Caco-2 (cell line): ENCODE data around the gene ERC2. TPM values are rescaled to one million over a fixed set of nuclear protein-coding genes. Genes with fewer than 3 reads are reported as not detected.

Experiments
- BruUV-seq: library from RNA; stranded (reverse); fragments of 400-500 nt; replicated peaks from 2 replicates; lab custom pipeline; 2021; lab: Mats Ljungman, UMichigan
- CTCF ChIA-PET: fragments of 300-600 bp; sonication (Branson Sonifier 250); formaldehyde crosslinking; loops from one replicate; lab custom pipeline; 2022; ENCODE audit warnings: antibody characterized with exemption; lab: Charles Lee
- POLR2A ChIA-PET: fragments of 300-600 bp; sonication (Branson Sonifier 250); formaldehyde crosslinking; loops from one replicate; lab custom pipeline; 2022; ENCODE audit warnings: antibody characterized with exemption; lab: Charles Lee
- DNase-seq, 2 experiments: peaks; one replicate each; pipeline versions ENCODE4 v3.0.0 to v3.0.0-alpha.2; 2020 to 2022
- H3K27me3 ChIP-seq: replicated peaks from 2 replicates; pipeline ENCODE4 v1.6.0; 2011; ENCODE audit warnings: low read length; ENCODE audit not compliant: control insufficient read depth, insufficient read depth
- H3K36me3 ChIP-seq: 2 replicates; pipeline ENCODE4 v1.5.1; 2011; ENCODE audit warnings: low read length; ENCODE audit not compliant: control insufficient read depth, insufficient read depth
- H3K4me1 ChIP-seq: fragments of 250-450 bp; sonication (Bioruptor Pico); 2 replicates; pipeline ENCODE4 v1.5.1; 2020; ENCODE audit warnings: mild to moderate bottlenecking
- H3K4me3 ChIP-seq: 2 replicates; pipeline ENCODE4 v1.5.1; 2011; ENCODE audit warnings: low read depth, mild to moderate bottlenecking, control low read depth, low read length
- H3K9me3 ChIP-seq: fragments of 250-450 bp; sonication (Bioruptor Pico); 2 replicates; pipeline ENCODE4 v1.5.1; 2020; ENCODE audit warnings: mild to moderate bottlenecking, moderate library complexity
- H3K27ac Mint-ChIP-seq: one replicate; pipeline ENCODE4 v1.8.0; 2022; ENCODE audit warnings: mixed read lengths; ENCODE audit not compliant: unreplicated experiment
- H3K27me3 Mint-ChIP-seq: one replicate; pipeline ENCODE4 v1.8.0; 2022; ENCODE audit warnings: mixed read lengths; ENCODE audit not compliant: insufficient read depth, unreplicated experiment
- H3K36me3 Mint-ChIP-seq: one replicate; pipeline ENCODE4 v1.8.0; 2022; ENCODE audit warnings: mild to moderate bottlenecking, mixed read lengths; ENCODE audit not compliant: insufficient read depth, unreplicated experiment
- H3K4me1 Mint-ChIP-seq: one replicate; pipeline ENCODE4 v1.8.0; 2022; ENCODE audit warnings: low read depth, mixed read lengths; ENCODE audit not compliant: unreplicated experiment
- H3K4me3 Mint-ChIP-seq: one replicate; pipeline ENCODE4 v1.8.0; 2022; ENCODE audit warnings: mild to moderate bottlenecking, moderate library complexity, mixed read lengths; ENCODE audit not compliant: unreplicated experiment
- H3K9me3 Mint-ChIP-seq: one replicate; pipeline ENCODE4 v1.8.0; 2022; ENCODE audit warnings: mixed read lengths; ENCODE audit not compliant: unreplicated experiment
- CTCF ChIP-seq, 2 experiments: fragments of 200-600 bp in 1 of 2; IDR thresholded peaks; 1 replicate in 1 of 2; 2 replicates in 1 of 2; pipeline versions ENCODE4 v1.5.1 to v1.8.0; 2011 to 2022; ENCODE audit warnings: antibody characterized with exemption in 1 of 2, control low read depth in 1 of 2, inconsistent platforms in 1 of 2, low read depth in 1 of 2, low read length in 1 of 2, mild to moderate bottlenecking in 1 of 2, moderate library complexity in 1 of 2; ENCODE audit not compliant: insufficient read depth in 1 of 2, severe bottlenecking in 1 of 2, unreplicated experiment in 1 of 2
- intact Hi-C: fragments of 100-400 bp; cut with micrococcal nuclease; formaldehyde crosslinking; loops from one replicate; pipeline ENCODE4 v1.10.0; 2022; ENCODE audit not compliant: unreplicated experiment
- total RNA-seq: library from RNA; stranded (reverse); gene quantifications from 2 replicates; pipeline ENCODE4 v1.2.3, GENCODE V29; 2022

ERC2 gene
- total RNA-seq, 1 experiment from 2014 or later, result 0.54 TPM

GRCh38 chr3:55691141-55691540 is 777.1 kb downstream of the ERC2 start:
- ChIA-PET POLR2A (no interaction called here), CTCF (no interaction called here)
- intact Hi-C loops, result no loop called here
- H3K4me1 ChIP-seq, result no peaks in the 10 kb centered on the region
- no peaks in the 10 kb centered on the region for H3K9me3 ChIP-seq
- no peak for DNase-seq
- H3K27ac Mint-ChIP-seq, result no peak overlapping the region
- H3K36me3 Mint-ChIP-seq, result no peaks in the 10 kb centered on the region
- H3K4me3 ChIP-seq, result no peak overlapping the region
- H3K27me3 ChIP-seq, result no peaks in the 10 kb centered on the region
- no peak for TF ChIP-seq CTCF (IDR thresholded peaks at IDR 0.05; ENCODE audit: insufficient read depth in 1 of 2, low read depth in 1 of 2, low read length in 1 of 2, severe bottlenecking in 1 of 2, unreplicated experiment in 1 of 2)
- BruUV-seq, result no TSS peak
- no peaks in the 10 kb centered on the region for H3K4me1 Mint-ChIP-seq
- no peaks in the 10 kb centered on the region for H3K9me3 Mint-ChIP-seq
- no peak overlapping the region for H3K4me3 Mint-ChIP-seq
- no peaks in the 10 kb centered on the region for H3K27me3 Mint-ChIP-seq
- H3K36me3 ChIP-seq, result no peaks in the 10 kb centered on the region

- CTCF ChIA-PET, result no interaction called here
- H3K27me3 Mint-ChIP-seq, result no peaks in the 10 kb centered on the region
- no peaks in the 10 kb centered on the region for H3K9me3 ChIP-seq
- no peak overlapping the region for H3K27ac Mint-ChIP-seq
- no peaks in the 10 kb centered on the region for H3K27me3 ChIP-seq
- no peaks in the 10 kb centered on the region for H3K9me3 Mint-ChIP-seq
- no peak overlapping the region for H3K4me3 Mint-ChIP-seq
- no TSS peak for BruUV-seq
- H3K4me1 ChIP-seq, result no peaks in the 10 kb centered on the region
- no peak for TF ChIP-seq CTCF (IDR thresholded peaks at IDR 0.05; ENCODE audit: insufficient read depth in 1 of 2, low read depth in 1 of 2, low read length in 1 of 2, severe bottlenecking in 1 of 2, unreplicated experiment in 1 of 2)
- intact Hi-C loops, result no loop called here
- H3K36me3 Mint-ChIP-seq, result no peaks in the 10 kb centered on the region
- POLR2A ChIA-PET, result no interaction called here
- H3K36me3 ChIP-seq, result no peaks in the 10 kb centered on the region
- DNase-seq, result no peak
- H3K4me1 Mint-ChIP-seq, result no peaks in the 10 kb centered on the region
- no peak overlapping the region for H3K4me3 ChIP-seq
Measured at GRCh38 chr3:55690726-55691125, 777.5 kb downstream of the ERC2 start.

GRCh38 chr3:55690177-55690576 is 778.1 kb downstream of the ERC2 start:
- no peaks in the 10 kb centered on the region for H3K4me1 Mint-ChIP-seq
- no TSS peak for BruUV-seq
- H3K36me3 ChIP-seq, result no peaks in the 10 kb centered on the region
- CTCF ChIA-PET, result no interaction called here
- H3K27me3 ChIP-seq, result no peaks in the 10 kb centered on the region
- no peak for DNase-seq
- H3K36me3 Mint-ChIP-seq, result no peaks in the 10 kb centered on the region
- H3K27ac Mint-ChIP-seq, result no peak overlapping the region
- POLR2A ChIA-PET, result no interaction called here
- intact Hi-C loops, result no loop called here
- TF ChIP-seq CTCF (IDR thresholded peaks at IDR 0.05; ENCODE audit: insufficient read depth in 1 of 2, low read depth in 1 of 2, low read length in 1 of 2, severe bottlenecking in 1 of 2, unreplicated experiment in 1 of 2), result no peak
- no peaks in the 10 kb centered on the region for H3K9me3 ChIP-seq
- H3K9me3 Mint-ChIP-seq, result no peaks in the 10 kb centered on the region
- H3K4me3 ChIP-seq, result no peak overlapping the region
- no peaks in the 10 kb centered on the region for H3K27me3 Mint-ChIP-seq
- H3K4me1 ChIP-seq, result no peaks in the 10 kb centered on the region
- H3K4me3 Mint-ChIP-seq, result no peak overlapping the region
